T-helper 9 cell (primary cell): Measurements from ENCODE around the gene PATL1.
"Not testable (repeated sequence)": the region's sequence is repeated elsewhere in the genome, so short reads cannot be mapped to it uniquely, and the experiment has no call there.

ENCODE experiments used
- DNase-seq: peaks from one replicate; pipeline ENCODE4 v3.0.0-alpha.2; 2020

PATL1 gene

DNA sequence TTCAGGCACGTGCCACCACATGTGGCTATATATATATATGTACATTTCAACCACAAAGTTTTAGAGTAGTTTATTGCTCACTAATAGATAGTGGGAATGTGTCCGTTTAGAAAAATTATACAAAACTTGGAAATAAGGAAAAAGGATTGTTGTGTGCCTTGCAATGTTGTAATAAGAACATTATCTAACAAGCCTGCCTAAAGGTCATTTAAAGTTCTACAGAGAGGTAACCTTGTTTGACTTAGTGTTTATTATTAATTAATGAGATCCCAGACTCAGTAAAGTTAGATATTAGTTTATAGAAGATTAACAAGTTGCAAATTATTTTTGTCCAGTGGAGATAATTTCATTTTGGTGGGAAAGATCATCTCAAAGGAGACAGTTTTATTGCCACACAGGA lies 5.5 kb upstream of the PATL1 start:
- DNase-seq: no peak

DNA sequence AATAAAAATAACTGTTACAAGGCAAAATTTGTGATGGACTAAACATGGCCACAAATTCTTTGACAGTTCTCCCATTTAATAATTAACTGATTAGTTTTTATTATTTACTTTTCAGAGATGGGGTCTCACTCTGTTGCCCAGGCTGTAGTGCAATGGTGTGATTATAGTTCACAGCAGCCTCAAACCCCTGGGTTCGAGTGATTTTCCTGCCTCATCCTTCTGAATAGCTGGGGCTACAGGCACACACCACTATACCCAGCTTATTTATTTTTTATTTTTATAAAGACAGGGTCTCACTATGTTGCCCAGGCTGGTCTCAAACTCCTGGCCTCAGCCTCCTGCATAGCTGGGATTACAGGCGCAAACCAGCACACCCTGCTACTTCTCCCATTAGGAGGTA lies 4.5 kb upstream of the PATL1 start:
- no peak for DNase-seq

DNA sequence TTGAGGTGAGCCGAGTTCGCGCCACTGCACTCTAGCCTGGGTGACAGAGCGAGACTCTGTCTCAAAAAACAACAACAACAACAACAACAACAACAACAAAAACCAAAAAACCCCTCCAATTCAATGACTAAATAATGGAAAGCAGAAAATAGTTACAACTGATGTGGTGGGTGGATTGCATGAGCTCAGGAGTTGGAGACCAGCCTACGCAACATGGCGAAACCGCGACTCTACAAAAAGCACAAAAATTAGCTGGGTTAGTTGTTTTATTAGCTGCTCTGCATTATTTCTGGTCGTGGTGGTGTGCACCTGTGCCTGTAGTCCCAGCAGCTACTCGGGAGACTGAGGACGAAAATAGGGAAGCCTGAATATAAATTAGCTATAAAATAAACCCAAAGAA lies 2.6 kb upstream of the PATL1 start:
- DNase-seq: no peak

DNA sequence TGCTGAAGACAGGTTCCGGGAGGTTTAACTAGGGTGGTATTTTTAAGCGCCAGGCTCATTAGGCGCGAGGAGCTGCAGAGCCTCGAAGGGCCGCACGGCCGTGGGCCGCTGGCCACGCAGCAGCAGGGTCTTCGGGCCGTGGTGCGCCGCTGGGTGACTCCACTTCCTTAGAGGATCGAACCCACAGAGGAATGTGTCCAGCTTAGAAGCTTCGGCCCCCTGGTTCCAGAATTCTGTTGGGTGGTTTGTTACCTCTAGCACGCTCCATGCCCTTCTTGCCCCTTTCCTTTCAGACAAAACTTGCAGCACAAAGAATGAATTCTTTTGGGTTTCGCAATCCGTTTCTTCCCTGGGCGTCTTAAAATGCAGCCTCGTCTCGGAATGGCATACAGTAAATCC lies 773 bp upstream of the PATL1 start:
- no peak for DNase-seq

DNA sequence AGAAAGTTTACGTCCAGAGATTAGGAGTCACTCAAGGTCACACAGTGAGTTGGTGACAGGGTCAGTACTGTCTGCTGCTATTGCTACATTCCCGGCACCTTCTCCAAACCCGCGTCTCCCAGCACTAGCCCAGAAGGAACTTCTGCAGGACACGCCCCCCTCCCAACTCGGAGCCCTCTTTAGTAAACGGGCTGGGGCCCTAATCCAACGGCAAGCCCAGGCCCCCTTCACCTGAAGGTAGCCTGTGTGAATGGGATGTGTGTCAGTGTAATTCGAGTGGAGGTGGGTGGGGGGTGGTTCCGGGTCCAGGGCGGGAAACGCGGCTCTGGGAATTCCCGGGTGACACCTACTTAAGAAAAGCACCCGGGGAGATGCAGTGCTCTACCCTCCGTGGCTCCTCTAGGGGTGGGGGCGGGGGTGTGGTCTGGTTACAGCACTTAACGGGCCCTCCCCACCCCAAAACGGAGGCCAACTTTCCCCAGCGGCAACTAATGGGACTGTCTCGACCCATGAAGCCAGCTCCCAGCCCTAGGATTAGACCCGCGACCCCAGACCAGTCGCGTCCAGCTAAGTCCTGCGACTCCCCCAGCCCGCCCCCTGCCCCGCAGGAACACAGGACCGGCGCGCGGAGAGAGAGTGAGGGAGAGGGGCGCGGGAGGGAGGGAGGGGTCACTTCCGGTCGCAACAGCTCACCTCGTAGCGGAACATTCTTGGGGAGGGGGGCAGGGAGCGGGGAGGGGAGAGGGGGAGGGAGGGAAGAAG lies 468 bp downstream of the PATL1 start:
- DNase-seq: peak; percentile 58

DNA sequence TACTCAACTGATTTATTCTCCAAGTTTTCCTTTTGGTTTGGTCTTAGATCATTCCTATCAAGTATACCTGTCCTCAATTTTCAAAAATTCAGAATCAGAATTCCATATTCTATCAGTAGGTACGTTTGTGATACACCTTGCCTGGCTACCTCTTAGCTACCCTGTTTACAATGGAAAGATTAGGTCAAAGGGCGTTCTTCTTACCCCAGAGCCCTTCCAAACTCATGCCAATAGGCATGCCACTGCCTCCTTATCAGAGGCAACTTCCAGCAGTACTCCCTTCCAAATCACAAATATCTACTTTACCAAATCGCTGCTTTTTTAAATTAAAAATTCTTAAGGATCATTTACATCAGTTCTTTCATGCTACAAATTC lies 1.0 kb downstream of the PATL1 start:
- DNase-seq: no peak

DNA sequence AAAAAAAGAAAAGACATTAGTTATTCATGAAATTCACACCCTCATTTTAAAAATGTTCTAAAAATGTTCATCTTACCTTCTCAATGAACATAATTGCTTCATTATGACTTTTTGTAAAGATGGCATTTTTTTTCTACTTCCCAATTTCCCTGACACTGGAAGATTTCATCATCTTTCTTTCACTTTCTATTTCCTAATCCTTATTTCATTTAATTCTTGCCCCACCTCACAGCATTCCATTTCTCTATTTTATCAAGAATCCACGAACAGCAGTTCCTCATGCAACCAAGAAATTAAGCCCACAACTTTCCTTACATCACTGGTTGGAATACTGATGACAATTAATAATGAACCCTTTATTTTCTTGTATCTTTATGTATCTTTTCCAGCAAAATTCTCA lies 1.9 kb downstream of the PATL1 start:
- DNase-seq: no peak

DNA sequence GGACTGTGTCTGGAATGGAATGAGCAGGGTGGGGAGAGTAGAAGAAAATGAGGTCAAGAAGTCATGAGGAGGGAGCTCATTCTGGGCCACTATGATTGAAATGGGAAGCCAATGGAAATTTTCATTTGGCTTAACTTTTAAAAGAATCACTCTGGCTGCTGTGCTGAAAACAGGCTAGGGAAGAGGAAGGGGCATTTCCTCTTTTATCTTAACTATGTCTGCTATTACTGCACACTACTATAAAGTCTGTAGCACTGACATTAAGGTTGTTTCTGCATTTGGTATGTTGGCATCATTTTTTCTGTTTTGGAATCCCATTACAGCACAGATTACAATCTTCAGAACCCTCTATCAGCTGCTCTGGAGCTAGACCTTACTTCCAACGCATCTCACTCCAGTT lies 8.2 kb downstream of the PATL1 start:
- no peak for DNase-seq

DNA sequence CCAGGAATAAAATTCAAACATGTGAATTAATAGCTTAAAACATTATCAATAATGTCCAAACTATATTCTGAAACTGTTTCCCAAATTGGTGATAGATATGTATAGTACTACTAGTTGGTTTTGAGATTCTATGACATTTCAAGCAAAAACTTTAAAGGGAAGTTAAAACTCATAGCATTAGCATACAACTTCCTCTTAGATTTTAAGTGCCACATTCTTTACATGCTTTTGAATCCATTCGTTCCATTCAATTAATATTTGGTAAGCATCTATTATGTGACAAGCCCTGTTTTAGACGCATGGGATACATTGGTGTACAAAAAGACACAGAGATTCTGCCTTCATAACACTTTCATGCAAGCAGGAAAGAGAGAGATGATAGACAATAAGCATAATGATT lies 8.9 kb downstream of the PATL1 start:
- DNase-seq: no peak

DNA sequence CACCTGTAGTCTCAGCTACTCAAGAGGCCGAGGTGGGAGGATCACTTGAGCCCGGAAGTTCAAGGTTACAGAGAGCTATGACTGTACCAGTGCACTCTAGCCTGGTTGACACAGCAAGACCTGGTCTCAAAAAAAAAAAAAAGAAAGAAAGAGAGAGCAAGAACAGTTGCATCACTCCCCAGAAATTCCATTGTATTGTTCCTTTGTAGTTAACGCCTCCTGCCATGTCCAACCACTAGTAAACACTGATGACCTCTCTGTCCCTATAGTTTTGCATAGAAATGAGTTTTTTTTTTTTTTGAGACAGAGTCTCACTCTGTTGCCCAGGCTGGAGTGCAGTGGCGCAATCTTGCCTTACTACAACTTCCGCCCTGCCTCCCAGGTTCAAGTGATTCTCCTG lies 10.8 kb downstream of the PATL1 start:
- DNase-seq: no peak

DNA sequence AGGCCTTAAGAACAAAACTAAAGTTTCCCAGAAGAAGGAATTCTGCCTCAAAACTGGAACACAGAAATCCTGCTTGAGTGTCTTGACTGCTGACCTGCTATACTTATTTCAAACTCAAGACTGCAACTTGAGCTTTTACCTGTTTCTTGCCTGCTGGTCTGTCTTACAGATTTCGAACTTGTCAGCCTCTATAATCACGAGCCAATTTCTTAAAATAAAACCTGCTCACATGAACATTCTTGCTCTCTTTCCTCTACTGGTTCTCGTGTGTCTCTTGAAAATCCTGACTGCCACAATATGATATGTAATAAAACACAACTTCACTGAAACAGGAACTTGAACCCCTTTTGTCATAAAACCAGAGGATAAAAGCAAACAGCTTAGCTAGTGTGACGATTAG lies 13.9 kb downstream of the PATL1 start:
- DNase-seq: no peak

DNA sequence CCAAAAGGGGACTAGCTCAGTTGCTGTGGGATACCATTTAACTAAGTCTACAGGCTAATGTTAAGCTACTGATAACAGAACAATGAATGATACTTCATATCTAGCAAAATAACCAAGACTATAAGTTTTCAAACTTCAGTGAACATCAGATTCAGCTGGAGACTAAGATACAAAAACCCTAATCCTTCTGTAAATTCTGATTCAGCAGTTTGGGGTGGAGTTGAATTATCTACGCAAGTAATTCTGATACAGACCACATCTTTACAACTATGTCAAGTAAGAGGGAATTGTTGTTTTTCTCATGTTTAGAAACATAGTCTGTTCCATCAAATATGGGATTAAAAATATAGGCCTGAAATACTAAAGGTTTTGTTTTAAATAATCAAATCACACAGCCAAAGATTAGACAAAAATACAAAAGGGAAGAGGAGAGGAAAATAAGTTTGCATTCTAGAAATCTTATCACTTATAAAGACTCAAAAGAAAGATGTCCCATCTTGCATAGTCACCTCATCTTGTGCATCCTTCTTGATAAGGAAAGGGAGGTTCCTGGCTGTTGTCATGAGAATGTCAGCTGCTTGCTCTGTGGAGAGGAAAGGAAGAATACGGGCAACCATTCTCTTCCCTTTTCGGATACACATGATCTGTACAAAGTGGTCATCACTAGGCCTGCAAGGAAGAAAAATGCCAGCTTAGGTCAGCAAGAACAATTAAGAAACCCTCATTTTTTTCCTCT lies 21.4 kb downstream of the PATL1 start:
- no peak for DNase-seq

DNA sequence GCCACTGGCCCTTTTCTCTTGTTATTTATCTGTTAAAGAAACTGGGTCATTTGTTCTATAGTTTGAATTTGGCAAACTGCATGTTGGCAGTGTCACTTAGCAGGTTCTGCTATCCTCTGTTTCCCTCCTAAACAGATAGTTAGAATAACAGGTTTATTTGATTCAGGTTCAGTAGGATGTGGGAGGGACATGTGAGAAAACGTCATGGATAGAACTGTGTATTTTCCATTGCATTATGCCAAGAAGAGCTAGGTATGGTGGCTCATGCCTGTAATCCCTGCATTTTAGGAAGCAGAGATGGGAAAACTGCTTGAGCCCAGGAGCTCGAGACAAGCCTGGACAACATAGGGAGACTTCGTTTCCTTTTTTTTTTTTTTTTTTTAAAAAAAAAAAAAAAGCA lies 24.3 kb downstream of the PATL1 start:
- no peak for DNase-seq

DNA sequence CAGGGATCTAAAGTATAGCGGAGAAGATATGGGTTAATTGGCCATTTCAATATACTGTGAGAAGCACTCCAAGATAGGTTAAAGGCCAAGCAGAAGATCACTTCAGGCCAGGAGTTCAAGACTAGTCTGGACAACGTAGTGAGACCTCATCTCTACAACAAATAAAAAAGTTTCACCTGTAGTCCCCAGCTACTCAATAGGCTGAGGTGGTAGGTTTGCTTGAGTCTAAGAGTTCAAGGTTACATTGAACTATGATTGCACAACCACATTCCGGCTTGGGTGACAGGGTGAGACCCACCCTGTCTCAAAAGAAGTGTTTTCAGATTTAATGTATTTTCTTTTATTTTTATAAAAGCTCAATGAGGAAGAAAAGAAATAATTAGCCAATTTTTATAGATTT lies 25.4 kb downstream of the PATL1 start:
- DNase-seq: no peak

DNA sequence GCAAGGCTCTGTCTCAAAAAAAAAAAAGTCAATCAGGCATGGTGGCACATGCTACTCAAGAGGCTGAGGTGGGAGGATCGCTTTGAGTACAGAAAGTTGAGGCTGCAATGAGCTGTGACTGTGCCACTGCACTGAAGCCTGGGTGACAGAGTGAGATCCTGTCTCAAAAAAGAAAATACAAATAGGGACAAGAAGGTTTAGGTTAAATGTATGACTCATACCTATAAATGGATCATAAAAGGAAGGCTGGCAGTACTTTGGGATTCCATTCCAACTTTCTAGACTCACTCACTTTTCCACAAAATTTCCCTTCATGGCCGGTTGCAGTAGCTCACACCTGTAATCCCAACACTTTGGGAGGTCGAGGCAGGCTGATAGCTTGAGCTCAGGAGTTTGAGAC lies 27.7 kb downstream of the PATL1 start:
- no peak for DNase-seq

DNA sequence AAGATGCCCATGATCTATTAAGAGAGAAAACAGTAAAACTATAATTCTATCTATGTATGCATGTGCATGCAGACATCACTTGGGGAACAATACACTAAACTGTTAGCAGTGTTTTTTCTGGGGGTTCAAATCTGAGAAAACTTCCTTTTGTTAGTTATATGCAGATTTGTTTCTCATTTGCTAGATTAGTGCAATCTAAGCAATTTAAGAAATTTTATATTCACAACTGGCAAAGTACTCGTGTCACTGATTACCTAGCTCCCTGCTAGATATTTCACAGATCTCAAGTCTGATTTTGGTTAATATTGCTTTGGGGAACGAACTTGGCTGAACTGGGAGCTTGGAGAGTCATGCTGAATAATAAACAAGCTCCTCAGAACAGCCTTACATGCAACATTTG lies 38.3 kb downstream of the PATL1 start:
- no peak for DNase-seq

DNA sequence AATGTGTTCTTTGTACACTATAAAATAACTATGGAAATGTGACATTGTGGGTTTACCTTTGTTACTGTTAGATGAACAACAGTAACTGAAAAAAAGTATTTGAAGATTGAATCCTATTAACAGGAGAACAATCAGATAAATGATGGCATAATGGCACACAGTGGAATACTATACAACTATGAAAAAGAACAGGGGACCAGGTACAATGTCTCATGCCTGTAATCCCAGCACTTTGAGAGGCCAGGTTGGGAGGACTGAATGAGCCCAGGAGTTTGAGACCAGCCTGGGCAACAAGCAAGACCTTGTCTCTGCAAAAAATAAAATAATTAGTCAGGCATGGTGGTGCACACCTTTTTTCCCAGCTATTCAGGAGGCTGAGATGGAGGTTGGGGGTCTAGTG lies 38.8 kb downstream of the PATL1 start:
- no peak for DNase-seq

DNA sequence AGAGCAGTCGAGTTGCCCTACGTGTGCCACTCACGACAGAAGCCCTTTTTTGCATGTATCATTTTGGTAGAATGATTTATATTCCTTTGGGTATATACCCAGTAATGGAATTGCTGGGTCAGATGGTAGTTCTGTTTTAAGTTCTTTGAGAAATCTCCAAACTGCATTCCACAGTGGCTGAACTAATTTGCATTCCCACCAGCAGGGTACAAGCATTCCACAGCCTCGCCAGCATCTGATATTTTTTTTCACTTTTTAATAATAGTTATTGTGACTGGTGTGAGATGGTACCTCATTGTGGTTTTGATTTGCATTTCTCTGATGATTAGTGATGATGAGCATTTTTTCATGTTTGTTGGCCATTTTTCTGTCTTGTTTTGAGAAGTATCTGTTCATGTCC lies 41.9 kb downstream of the PATL1 start:
- DNase-seq: not testable (repeated sequence)

DNA sequence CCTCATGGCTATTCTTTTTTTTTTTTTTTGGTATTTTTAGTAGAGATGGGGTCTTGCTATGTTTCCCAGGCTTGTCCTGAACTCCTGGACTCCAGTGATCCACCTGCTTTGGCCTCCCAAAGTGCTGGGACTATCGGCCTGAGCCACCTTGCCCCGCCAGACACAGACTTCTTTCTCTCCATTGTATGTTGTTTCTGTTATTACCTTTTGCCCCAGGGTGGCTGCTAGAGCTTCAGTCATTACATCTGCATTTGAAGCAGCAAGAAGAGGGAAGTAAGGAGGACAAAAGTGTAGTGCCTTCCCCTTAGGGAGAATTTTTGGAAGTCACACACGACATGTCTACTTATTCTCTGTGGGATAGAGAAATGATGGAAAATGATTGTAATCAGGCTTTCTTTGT lies 43.1 kb downstream of the PATL1 start:
- DNase-seq: no peak

DNA sequence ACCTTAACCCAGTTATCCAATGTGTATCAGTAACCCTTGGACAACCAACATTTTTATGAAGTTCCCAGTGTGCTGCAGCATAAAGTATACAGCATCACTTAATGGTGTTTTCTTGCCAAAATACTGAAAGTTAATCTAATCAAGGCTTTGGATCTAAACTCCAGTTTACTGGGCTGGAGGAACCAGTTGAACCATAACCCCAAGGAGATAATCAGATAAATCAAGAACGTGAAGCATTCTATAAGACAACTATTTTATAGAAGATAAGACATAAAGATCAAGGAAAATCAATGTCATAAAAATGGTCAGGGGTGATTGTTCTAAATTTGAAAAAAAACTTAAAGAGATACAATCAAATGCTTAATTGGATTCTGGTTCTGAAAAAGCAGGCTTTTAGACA lies 51.0 kb downstream of the PATL1 start:
- no peak for DNase-seq

DNA sequence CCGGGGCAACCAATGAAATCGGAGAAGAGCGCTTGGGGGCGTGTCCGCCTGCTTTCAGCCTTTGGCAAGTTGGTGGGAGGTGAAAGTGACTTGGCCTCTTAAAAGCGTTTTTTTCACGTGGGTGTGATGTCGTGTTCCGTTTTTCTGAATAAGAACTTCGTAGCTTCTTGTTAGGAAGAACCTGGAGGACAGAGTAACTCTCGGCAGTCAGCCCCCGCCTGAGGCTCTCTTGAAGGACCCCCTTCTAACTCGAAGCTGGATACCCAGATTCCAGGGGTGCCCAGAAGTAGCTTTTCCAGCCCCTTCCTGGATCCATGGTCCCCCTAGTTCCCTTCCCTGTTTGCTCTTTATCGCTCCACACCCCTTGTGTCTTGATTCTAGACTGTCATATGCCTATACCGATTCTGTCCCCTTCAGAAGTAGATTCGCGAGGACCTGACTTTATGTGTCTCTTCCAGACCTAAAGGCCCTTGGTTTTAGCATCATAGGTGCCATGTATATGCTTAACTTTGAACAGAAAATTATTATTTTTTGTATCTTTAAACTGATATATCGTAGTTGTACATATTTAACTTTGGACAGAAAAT lies 52.3 kb downstream of the PATL1 start:
- no peak for DNase-seq

DNA sequence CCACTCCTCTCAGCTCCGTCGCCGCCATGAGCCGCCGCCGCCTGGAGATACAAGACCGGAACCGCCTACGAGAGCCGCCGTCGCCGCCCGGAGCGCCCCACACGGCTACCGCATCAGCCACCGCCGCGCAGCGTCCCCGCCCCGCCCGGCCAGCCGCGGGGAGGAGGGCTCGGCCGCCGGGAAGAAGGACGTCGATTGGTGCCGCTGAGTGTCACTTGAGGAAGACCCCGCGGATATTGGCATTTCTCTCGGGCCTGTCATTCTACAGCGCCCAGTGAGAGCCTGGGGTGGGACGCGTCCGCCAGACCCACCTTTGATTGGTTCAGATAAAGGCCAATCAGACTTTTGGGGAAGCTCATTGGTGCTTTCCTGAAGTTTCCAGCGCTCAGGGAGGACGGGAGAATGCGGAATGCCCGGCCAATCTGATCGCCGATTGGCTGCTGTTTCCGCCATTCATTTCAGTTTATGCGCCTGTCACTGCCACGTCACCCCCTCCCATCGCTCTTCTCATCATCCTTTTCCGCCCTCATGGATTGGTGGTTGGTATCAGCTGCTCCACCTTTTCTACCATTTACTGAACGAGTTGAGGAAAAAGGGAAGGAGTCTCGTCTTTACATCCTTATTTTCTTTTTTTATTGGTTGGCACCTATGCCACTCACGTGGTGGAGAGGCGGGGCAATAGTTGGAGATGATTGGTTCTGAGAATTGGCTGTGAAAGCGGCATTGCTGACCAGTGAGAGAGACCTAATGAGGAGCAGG lies 53.0 kb downstream of the PATL1 start, which contains the start of gene OSBP:
OSBP (minus strand) TSS at position 138 of the 759 bp plus-strand sequence; CDS start at position 28, 110 bp downstream.
- peak; percentile 92 for DNase-seq

DNA sequence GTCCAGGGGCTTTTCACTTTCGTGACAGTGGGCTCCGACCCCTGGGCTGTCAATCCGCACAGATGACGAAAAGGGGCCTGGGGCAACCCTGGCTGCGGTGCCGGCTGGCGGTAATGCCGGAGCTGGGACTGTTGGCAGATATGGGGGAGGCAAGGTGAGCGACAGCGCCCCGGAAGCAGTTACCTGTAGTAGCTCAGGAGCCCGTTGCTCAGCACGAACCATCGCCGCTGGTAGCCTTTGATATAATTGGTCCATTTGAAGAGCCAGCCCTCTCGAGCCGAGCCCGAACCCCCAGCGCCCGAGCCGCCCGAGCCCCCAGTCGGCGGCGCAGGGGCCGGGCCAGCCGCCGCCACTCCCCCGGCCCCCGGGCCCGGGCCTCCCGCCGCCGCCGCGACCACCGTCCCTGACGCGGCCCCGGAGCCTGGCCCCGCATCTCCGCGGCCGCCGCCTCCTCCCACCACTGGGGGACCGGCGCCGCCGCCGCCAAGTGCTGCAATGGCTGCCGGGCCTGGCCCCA lies 53.7 kb downstream of the PATL1 start:
- peak; percentile 61 for DNase-seq
